RCC 7860 (cell line): ENCODE results near the gene LIFR.
A peak's percentile ranks its signal among the peaks of the same experiment; 100 is the strongest.
"Not testable (repeated sequence)": the region's sequence is repeated elsewhere in the genome, so short reads cannot be mapped to it uniquely, and the experiment has no call there.

ENCODE experiments used
- DNase-seq: peaks from one replicate; pipeline ENCODE4 v3.0.0-alpha.2; 2015; ENCODE audit warnings: low spot score
- FAIRE-seq: peaks from 2 replicates; lab custom pipeline; 2012; peaks lifted over from hg19 to GRCh38; lab: Jason Lieb, UNC

Gene LIFR, protein sequence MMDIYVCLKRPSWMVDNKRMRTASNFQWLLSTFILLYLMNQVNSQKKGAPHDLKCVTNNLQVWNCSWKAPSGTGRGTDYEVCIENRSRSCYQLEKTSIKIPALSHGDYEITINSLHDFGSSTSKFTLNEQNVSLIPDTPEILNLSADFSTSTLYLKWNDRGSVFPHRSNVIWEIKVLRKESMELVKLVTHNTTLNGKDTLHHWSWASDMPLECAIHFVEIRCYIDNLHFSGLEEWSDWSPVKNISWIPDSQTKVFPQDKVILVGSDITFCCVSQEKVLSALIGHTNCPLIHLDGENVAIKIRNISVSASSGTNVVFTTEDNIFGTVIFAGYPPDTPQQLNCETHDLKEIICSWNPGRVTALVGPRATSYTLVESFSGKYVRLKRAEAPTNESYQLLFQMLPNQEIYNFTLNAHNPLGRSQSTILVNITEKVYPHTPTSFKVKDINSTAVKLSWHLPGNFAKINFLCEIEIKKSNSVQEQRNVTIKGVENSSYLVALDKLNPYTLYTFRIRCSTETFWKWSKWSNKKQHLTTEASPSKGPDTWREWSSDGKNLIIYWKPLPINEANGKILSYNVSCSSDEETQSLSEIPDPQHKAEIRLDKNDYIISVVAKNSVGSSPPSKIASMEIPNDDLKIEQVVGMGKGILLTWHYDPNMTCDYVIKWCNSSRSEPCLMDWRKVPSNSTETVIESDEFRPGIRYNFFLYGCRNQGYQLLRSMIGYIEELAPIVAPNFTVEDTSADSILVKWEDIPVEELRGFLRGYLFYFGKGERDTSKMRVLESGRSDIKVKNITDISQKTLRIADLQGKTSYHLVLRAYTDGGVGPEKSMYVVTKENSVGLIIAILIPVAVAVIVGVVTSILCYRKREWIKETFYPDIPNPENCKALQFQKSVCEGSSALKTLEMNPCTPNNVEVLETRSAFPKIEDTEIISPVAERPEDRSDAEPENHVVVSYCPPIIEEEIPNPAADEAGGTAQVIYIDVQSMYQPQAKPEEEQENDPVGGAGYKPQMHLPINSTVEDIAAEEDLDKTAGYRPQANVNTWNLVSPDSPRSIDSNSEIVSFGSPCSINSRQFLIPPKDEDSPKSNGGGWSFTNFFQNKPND

DNA sequence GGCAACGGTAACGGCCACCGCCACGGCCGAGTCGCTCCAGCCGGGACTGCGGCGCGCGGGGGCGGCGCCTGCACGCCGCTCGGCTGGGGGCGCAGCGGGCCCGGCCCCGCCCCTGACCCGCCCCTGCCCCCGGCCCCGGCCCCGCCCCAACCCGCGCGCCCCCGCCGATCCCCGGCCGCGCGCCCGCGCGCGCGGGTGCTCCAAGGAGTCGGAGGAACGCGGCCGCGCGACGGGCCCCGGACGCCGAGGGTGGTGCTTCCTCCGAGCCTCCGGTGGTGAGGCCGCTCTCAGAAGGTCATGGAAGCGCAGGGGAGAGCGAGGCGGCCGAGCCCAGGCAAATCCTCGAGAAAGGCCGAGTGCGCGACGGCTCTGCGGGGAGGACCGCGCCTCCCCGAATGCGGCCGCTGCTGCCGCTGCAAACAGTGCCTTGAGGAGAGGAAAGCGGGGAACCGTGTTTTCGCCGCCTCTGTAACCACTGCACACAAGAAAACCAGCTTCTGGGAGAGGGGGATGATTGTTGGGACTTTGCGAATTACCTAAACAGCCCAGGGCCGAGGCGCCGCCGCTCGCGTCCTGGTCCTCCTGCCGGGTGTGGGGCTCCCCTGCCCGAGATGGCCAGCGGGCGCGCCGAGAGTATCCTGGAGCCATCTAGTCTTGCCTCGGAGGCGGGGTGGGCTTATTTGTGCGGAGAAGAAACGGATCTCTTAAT is at the start of gene LIFR:
Gene LIFR (minus strand): TSS at position 48 of the 709 bp plus-strand sequence. CDS start 25,999 bp downstream, outside the sequence.
- FAIRE-seq: no peak

DNA sequence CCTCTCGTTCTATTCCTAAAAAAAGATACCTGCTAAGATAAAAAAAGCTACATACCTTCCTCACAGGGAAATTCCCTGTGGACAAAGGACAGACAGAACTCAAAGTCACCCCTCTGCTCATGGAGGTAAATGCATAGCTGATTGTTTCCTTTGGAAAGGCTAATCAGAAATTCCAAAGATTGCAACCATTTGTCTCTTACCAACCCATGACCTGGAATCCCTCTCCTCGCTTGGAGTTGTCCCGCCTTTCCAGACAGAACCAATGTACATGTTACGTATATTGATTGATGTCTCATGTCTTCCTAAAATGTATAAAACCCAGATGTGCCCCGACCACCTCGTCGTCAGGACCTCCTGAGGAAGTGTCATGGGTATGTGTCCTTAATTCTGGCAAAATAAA is 49.2 kb upstream of the LIFR start:
- DNase-seq (no peak), FAIRE-seq (no peak)

More for the DNA sequence above, at the start of gene LIFR:
- DNase-seq: peak; percentile 71

DNA sequence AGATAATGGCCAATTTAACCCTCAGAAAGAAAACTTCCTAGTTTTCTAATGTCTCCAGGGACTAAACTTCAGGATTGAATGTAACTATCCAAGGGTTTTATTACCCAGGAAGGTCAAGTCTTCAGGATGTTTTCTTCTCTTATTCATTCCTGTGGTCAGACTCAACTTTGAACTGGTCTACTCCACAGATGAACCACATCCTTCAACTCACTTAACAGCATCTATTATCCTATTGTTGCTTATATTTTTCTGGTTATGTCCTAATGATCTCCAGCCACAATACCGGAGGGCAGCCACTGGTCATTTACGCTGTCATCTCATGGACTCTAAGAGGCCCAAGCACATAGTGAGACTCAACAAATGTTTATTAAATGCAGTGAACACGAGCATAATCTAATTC is 47.2 kb upstream of the LIFR start:
- peak; percentile 68 for FAIRE-seq
- DNase-seq: peak; percentile 62

DNA sequence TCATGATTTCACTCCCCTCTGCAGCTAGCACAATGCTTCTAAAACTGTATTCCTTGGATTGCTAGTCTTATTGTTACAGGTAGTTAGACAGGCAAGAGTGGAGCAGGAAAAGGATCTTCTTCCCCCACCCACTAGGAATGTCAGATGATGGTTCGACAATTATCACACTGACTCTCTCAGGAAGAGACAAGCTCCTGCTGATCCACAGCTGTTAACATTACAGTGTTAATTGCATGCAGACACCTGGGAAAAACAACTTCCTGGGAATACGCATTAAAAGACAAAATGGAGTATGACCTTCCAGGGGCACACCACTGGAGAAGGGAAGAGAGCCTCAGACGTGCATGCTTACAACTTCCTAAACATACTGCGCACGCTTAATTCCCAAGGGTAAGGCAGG is 46.2 kb upstream of the LIFR start:
- FAIRE-seq (no peak), DNase-seq (no peak)

DNA sequence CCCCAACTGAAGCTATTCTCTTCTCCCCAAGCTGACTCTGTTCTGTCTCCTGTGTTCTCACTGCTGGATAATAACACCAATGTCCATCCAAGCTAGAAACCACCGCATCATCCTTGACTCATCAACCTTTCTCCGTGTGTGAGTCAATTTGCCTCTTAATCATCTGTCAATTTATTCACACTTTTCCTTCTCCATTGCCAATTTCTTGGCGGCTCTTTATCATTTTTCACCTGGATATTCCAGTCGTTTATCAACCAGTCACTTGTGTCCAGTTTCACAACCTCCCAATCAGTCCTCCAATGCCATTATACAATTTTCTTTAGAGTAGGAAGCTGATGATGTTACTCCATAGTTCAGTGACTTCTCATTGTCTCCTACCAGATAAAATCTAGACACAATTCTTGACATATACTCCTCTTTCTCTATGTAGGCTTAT is 45.4 kb upstream of the LIFR start:
- FAIRE-seq (peak; percentile 91), DNase-seq (peak; percentile 82)

DNA sequence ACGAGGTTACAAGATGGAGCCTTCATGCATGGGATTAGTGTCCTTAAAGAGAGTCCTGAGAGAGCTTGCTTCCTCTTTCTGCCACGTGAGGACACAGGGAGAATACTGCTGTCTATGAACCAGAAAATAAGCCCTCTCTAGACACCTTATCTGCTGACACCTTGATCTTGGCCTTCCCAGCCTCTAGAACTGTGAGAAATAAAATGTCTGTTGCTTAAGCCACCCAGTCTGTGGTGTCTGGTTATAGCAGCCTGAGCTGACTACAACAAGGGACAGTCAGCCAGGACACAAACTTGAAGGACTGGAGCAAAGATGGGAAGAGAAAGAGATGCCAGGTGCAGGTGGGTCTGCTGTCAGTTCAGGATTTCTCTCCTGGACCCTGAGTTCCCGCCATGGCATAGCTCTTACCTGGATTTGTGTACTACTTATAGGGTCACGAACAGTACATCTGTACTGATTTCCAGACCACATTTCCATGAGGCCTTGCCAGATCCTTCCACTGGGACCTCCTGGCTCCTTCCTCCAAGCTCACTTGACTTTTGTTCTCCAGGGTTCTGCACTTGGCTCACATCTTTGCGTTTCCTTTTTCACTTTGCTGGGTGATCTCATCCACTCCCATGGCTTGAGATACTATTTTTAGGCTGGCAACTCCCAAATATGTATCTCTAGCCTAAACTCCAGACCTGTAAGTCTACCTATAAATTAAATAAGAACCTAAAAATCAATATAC is 44.9 kb upstream of the LIFR start:
- FAIRE-seq: no peak

DNA sequence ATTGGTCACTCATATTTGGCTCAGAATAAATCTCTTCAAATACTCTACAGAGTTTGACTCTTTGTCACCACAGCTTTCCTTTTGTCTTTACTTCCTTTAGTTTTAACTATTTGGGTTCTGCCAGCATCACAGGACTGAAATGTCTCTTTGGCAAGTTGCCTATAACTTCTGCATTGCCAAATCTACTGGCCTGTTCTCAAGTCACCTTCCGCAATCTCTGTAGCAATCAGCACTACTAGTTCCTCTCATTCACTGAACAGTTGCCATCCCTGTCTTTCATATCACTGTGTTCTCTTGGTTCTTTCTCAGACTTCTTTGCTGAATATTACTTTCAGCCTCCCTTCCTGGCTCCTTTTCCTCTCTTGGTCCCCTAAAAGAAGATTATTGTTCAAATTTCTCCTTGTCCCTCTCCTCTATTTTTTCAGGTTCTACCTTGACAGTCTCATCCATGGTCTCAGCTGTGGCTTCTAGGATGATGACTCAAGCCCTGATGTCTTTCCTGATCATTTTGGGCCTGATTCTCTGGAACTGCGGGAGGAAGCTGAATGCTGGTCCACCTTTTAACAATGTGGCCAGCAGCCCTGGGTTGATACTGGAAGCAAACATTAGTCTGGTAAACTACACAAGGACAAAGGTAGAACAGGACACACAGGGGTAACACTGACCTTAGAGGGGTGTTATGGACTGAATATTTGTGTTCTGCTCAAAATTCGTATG is 44.0 kb upstream of the LIFR start:
- DNase-seq (peak; percentile 47), FAIRE-seq (no peak)

More for the DNA sequence above, 44.9 kb upstream of the LIFR start:
- no peak for DNase-seq

DNA sequence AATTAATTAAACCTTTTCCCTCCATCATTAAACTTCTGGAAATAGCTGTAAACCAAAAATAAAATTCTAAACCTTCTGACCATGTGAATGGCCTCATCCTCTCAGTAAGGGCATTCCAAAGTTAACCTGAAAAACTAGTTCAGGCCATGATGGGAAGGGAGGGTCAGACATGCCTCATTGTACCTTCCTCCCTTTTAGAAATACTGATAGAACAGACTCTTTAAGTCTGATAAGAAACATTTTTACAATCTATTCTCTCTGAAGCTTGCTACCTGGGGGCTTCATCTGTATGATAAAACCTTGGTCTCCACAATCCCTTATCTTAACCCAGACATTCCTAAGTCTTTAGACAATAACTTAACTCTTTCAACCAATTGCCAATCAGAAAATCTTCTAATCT is 43.3 kb upstream of the LIFR start:
- not testable (repeated sequence) for DNase-seq, FAIRE-seq

DNA sequence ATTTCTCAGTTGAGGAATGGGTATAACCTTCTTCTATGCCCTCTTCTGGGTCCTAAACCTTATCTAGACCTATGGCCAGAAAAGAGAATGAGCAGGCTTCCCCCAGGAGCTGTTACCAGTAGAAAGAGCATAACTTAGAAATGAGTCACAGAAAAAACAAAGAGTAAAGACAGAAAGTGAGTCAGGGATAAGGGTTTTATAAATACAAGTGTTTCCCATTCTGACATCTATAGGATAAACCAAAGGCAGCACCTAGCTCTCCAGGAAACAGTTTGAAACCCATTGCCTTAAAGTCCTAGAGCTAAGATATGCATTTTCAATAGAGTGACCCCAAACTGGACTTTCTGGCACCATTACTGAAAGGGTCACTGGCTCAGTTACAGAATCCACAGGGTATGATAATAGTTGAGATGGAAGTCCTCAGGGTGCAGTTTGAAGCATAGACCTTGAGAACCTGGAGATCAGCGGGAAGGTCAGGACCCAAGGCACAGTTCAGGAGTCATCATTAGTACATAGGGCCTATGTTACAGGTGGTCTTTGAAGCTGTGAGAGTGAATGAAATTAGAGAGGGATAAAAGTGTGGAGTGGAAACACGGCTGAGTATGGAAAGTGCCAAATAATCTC is 42.7 kb upstream of the LIFR start:
- DNase-seq (peak; percentile 94), FAIRE-seq (peak; percentile 96)

DNA sequence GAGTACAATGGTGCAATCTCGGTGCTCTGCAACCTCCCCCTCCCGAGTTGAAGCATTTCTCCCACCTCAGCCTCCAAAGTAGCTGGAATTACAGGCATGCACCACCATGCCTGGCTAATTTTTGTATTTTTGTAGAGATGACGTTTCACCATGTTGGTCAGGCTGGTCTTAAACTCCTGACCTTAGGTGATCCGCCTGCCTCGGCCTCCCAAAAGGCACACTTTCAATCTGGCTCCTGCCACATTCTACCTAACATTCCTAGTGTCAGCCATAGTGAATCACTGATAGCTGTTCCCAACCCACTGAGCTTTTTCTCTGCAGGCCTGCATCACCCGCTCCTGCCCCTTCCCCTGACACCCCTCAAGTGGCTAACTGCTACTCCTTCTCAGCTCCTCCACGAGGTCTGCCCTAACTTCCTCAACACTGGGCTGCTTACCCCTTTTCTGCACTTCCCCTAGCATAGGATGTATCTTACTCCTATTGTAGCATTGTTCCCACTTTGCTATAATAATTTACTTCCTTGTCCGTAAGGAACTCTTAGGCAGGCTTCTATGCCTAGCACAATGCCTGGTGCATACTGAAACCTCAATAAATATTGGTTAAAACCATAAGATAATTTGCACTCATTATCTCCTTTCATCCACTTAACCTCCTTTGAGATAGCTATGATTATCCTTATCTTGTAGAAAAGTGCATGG is 42.0 kb upstream of the LIFR start:
- DNase-seq (peak; percentile 52), FAIRE-seq (no peak)

DNA sequence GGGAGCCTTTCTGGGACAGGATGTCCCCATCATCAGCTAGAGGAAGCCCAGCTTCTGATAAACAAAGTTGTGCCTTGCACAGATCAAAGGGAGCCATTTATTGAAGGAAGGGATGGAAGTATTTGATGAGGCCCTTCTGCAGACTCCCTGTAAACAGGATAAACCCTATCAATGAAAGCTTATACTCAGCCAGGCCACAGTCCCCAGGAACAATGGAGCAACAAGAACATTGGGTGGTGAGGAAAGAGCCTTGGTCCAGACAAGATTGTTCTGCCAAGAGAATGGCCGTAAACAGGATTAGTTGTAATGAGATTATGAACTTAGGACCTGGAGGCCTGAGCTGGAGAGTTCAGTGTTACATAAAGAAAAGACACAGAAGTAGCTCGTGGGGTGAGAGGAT is 40.5 kb upstream of the LIFR start:
- FAIRE-seq (no peak), DNase-seq (no peak)

DNA sequence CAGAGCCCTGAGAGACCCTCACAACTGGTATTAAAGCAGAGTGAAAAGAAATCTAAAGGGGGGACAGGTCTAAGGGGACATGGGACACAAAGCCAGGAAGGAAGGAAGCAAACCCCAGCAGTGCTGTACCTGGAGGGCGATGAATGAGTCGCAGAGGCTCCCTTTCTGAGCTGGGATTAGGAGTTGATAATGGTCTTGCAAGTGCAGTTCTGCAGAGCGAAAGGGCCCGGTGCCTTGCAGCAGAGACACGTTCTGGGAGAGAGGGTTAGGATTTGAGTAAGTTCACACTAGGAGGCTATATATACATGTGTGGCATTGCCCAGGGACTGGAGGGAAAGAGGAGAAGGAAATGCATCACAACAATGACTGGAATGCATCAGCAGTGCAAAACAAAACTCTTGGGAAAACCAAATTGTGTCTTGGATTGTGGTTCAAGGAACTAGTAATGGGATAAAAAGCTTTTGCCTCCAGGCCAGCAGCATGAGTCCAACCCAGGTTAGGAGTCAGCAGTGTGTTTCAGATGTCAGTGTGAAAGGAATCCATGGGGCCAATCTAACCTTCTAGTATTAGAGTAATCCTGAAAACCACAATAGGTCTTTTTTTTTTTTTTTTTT is 38.8 kb upstream of the LIFR start:
- FAIRE-seq (no peak), DNase-seq (no peak)

DNA sequence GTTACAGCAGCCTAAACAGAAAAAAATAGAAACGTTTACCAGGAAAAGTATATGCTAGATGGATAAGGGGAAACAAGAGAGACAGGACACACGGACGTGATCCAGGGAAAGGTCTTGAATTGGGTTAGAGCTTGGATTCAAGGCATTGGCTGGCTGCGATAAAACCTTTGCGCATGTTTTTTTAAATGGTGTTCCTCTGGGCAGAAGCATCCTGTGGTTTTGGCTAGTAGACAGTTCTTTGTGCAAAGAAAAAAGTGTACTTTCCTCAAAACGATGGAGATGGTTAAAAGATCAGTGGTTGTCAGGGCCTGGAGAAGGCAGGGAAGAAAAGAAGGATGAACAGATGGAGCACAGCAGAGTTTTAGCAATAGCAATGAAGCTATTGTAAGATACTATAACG is 37.5 kb upstream of the LIFR start:
- DNase-seq: no peak

DNA sequence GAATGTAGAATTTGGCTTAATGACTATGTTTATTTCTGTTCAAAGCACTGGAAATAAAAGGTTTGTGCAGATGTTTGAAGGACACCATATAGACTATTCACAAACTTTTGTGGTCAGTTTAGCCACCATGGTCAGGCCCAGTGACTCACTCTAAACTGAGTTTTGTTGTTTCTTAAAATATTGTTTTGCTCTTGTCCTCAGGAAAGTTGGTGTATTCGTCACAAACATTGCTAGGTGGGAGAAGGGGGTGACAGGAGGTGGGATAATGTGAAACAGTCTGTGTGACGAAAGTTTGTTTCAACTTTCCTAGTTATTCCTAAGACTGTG is 35.0 kb upstream of the LIFR start:
- FAIRE-seq (no peak), DNase-seq (no peak)

More for the DNA sequence above, 37.5 kb upstream of the LIFR start:
- no peak for FAIRE-seq

DNA sequence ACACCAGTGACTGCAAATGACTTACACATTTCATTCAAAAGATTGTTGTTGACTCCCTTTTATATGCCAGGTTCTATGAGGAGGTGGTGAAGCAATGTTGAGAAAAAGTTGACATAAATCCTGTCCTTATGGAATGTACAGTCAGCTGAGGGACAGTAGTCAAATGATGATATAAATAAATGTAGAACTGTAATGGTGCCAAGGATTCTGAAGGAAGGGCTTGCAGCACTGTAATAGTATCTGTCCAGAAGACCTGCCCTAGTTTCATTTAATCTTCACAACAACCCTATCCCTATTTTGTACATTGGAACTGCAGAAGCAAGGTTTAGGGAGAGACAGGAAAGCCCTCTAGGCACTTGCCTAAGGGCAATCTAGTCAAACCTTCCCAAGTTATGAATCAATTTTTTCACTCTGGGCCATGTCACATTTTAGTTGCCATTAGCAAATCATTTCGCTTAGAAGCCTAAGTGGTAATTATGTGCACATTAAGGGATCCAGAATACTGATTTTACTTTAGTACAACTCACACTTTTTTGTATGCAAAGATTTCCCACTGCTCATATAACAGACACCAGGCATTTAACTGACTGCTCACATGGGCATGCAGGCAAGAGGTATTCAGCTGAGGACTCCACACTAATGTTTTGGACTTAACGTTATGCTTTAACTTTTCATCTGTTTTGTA is 34.5 kb upstream of the LIFR start:
- FAIRE-seq (no peak), DNase-seq (no peak)

DNA sequence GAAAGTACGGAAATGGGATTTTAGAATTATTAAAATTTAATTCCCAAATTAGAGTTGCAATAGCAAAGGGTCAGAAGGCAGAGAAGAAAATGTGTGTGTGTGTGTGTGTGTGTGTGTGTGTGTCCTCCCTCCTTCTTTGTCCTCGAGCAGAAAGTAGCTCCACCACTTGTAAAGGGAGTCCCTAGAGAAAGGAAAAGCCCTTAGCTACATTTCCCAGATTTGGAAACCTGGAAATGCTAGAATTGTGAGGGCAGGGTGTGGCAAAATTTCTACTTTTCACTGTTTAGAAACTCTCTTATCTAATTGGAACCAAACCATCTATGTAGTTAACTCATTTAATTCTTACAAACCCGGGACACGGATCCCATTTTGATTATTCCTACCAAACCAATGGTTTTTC is 33.2 kb upstream of the LIFR start:
- DNase-seq (no peak), FAIRE-seq (no peak)

DNA sequence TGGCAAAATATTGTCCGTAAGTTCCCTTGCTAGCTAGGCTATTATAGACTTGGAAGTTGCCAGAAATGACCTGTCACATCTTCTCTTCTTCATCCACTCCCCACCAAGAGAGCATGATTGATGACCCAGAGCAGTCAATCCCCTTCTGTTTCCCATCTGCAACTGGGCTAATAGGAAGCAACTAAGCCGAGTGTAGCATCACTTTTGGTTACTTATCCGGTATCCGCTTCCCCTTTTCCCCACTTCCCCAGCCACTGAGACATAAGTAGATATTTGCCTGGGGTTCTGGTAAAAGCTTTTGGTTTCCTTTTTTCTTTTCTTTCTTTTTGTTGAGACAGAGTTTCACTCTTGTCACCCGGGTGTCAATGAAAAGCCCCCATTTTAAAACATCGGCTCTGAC is 29.4 kb upstream of the LIFR start:
- no peak for FAIRE-seq
- DNase-seq: no peak
